T-cell (primary cell): ENCODE results near the gene KCNMB1. TPM values are rescaled to one million over a fixed set of nuclear protein-coding genes. Genes with fewer than 3 reads are reported as not detected.
A peak's percentile ranks its signal among the peaks of the same experiment; 100 is the strongest.

Source experiments
- ATAC-seq, 4 experiments: fragments of 200-7000 bp in 3 of 4; fragments of 150-1000 bp in 1 of 4; cut with Tn5 transposase; replicated peaks in 1 of 4; 1 replicate in 3 of 4; 2 replicates in 1 of 4; pipeline ENCODE4 v1.10.0; 2021; ENCODE audit warnings: moderate library complexity in 3 of 4, mild to moderate bottlenecking in 2 of 4, moderate number of reproducible peaks in 1 of 4
- CTCF ChIA-PET, 2 donors: fragments of 300-600 bp; sonication (Branson Sonifier 250); formaldehyde crosslinking; loops; one replicate each; lab custom pipeline; 2022; ENCODE audit warnings: antibody characterized with exemption in 2 of 2; lab: Charles Lee
- POLR2A ChIA-PET, 2 donors: fragments of 300-600 bp; sonication (Branson Sonifier 250); formaldehyde crosslinking; loops; one replicate each; lab custom pipeline; 2022; ENCODE audit warnings: antibody characterized with exemption in 2 of 2; lab: Charles Lee
- DNase-seq, 35 experiments: peaks; one replicate each; pipeline versions ENCODE4 v3.0.0 to v3.0.0-alpha.2; 2013 to 2023
- H3K27ac ChIP-seq: one replicate; pipeline ENCODE4 v1.5.1; 2013; ENCODE audit warnings: low read length
- H3K27me3 ChIP-seq, 2 experiments: replicated peaks in 1 of 2; 1 replicate in 1 of 2; 2 replicates in 1 of 2; pipeline versions ENCODE4 v1.6.1 to v1.7.0; 2013; ENCODE audit warnings: low read length in 1 of 2, mixed read lengths in 1 of 2; ENCODE audit not compliant: control insufficient read depth in 2 of 2, insufficient read depth in 2 of 2; ENCODE audit errors: extremely low read depth in 1 of 2
- H3K36me3 ChIP-seq, 2 donors: 1 replicate in 1 of 2; 2 replicates in 1 of 2; pipeline versions ENCODE4 v1.6.1 to v1.7.0; 2013; ENCODE audit warnings: low read length in 1 of 2; ENCODE audit not compliant: control insufficient read depth in 2 of 2, insufficient read depth in 1 of 2; ENCODE audit errors: extremely low read depth in 1 of 2
- H3K4me1 ChIP-seq, 2 experiments: 1 replicate in 1 of 2; 2 replicates in 1 of 2; pipeline versions ENCODE4 v1.6.1 to v1.7.0; 2013; ENCODE audit warnings: low read length in 2 of 2, mixed read lengths in 1 of 2; ENCODE audit not compliant: insufficient read depth in 2 of 2, control insufficient read depth in 1 of 2; ENCODE audit errors: extremely low read depth in 1 of 2
- H3K4me3 ChIP-seq, 2 donors: 1 replicate in 1 of 2; 2 replicates in 1 of 2; pipeline versions ENCODE4 v1.5.1 to v1.7.0; 2013; ENCODE audit warnings: mild to moderate bottlenecking in 2 of 2, low read length in 1 of 2, moderate library complexity in 1 of 2; ENCODE audit not compliant: control insufficient read depth in 1 of 2; ENCODE audit errors: extremely low read depth in 1 of 2
- H3K9me3 ChIP-seq: 2 replicates; pipeline ENCODE4 v1.7.0; 2013
- H3K27ac Mint-ChIP-seq, 2 donors: one replicate each; pipeline ENCODE4 v1.8.0; 2020 to 2021; ENCODE audit warnings: mild to moderate bottlenecking in 2 of 2, mixed read lengths in 2 of 2
- H3K27me3 Mint-ChIP-seq, 2 donors: one replicate each; pipeline ENCODE4 v1.8.0; 2021 to 2022; ENCODE audit warnings: mixed read lengths in 2 of 2
- H3K36me3 Mint-ChIP-seq: one replicate; pipeline ENCODE4 v1.8.0; 2021; ENCODE audit warnings: mixed read lengths
- H3K4me1 Mint-ChIP-seq, 3 donors: one replicate each; pipeline ENCODE4 v1.8.0; 2020 to 2022; ENCODE audit warnings: mixed read lengths in 3 of 3, mild to moderate bottlenecking in 1 of 3
- H3K4me3 Mint-ChIP-seq, 3 donors: one replicate each; pipeline ENCODE4 v1.8.0; 2020 to 2022; ENCODE audit warnings: mild to moderate bottlenecking in 3 of 3, mixed read lengths in 3 of 3, moderate library complexity in 3 of 3
- H3K9me3 Mint-ChIP-seq, 3 donors: one replicate each; pipeline ENCODE4 v1.8.0; 2020 to 2022; ENCODE audit warnings: mixed read lengths in 3 of 3
- WGBS: methylation state at CpG from one replicate; pipeline ENCODE4 v1.1.5; 2013; ENCODE audit warnings: missing lambda C conversion rate; ENCODE audit not compliant: insufficient coverage; 5-methylcytosine and 5-hydroxymethylcytosine counted together
- total RNA-seq, 35 experiments: library from RNA in 6 of 35; stranded (reverse) in 6 of 35; fragments of 120-200 nt in 1 of 35; gene quantifications; one replicate each; pipeline versions ENCODE4 v1.2.1 to v1.2.4 and lab custom pipeline; 2013 to 2026

The KCNMB1 gene
- total RNA-seq, 5 donors from 2014 or later (not counting 1 experiment from before 2014, with no cell fraction given) = not detected

- Mint-ChIP-seq H3K27me3 (no peaks in the 10 kb centered on the region), H3K9me3 (no peaks in the 10 kb centered on the region), H3K27ac (no peak overlapping the region), H3K4me3 (no peak overlapping the region), H3K4me1 (peaks cover 0 to 2% (median 0%) of the 10 kb centered on the region in 3 donors), H3K36me3 (no peaks in the 10 kb centered on the region)
- Histone ChIP-seq H3K4me1 (no peaks in the 10 kb centered on the region), H3K4me3 (no peak overlapping the region), H3K27me3 (no peaks in the 10 kb centered on the region), H3K9me3 (no peaks in the 10 kb centered on the region), H3K27ac (no peak overlapping the region), H3K36me3 (no peaks in the 10 kb centered on the region)
- ATAC-seq (no peak), DNase-seq (no peak)
- POLR2A ChIA-PET = no interaction called here
- 94% methylated on average over 2 of the region's 5 CpGs for WGBS
- CTCF ChIA-PET = interaction anchor here in 1 of 2 donors (0.6 kb wide), 1 partner anchor 96 kb away, joined by 4 read pairs; no protein-coding TSS in a partner anchor
Measured at GRCh38 chr5:170361616-170362015, 27.6 kb downstream of the KCNMB1 start.

- Mint-ChIP-seq H3K9me3 (no peaks in the 10 kb centered on the region), H3K36me3 (no peaks in the 10 kb centered on the region), H3K4me3 (no peak overlapping the region), H3K27ac (no peak overlapping the region), H3K4me1 (peaks cover 0 to 2% (median 0%) of the 10 kb centered on the region in 3 donors), H3K27me3 (no peaks in the 10 kb centered on the region)
- no peak for DNase-seq
- no CpG with 5 or more reads among the region's 5 CpGs for WGBS
- ChIA-PET CTCF (no interaction called here), POLR2A (no interaction called here)
- Histone ChIP-seq H3K9me3 (no peaks in the 10 kb centered on the region), H3K27ac (no peak overlapping the region), H3K27me3 (no peaks in the 10 kb centered on the region), H3K4me1 (no peaks in the 10 kb centered on the region), H3K4me3 (no peak overlapping the region), H3K36me3 (no peaks in the 10 kb centered on the region)
- no peak for ATAC-seq
Measured at GRCh38 chr5:170361116-170361515, 28.1 kb downstream of the KCNMB1 start.

GRCh38 chr5:170360709-170361108 lies 28.5 kb downstream of the KCNMB1 start:
- CTCF ChIA-PET = no interaction called here
- H3K27ac ChIP-seq = no peak overlapping the region

GRCh38 chr5:170357955-170358444 lies 31.2 kb downstream of the KCNMB1 start:
- H3K4me3 Mint-ChIP-seq = no peak overlapping the region
- no peak overlapping the region for H3K27ac Mint-ChIP-seq
- WGBS = 48% methylated on average over 3 of the region's 8 CpGs
- Histone ChIP-seq H3K27ac (no peak overlapping the region), H3K9me3 (no peaks in the 10 kb centered on the region), H3K36me3 (no peaks in the 10 kb centered on the region), H3K4me1 (peaks cover 0 to 5% of the 10 kb centered on the region in 2 experiments), H3K4me3 (no peak overlapping the region), H3K27me3 (peaks cover 0 to 28% of the 10 kb centered on the region in 2 experiments)
- H3K9me3 Mint-ChIP-seq = no peaks in the 10 kb centered on the region
- H3K27me3 Mint-ChIP-seq = peaks cover 8 to 21% of the 10 kb centered on the region in 2 donors
- ATAC-seq (no peak), DNase-seq (peak in 7 of 35 experiments; percentile 5 to 43 (median 8))
- H3K4me1 Mint-ChIP-seq = peaks cover 2 to 3% (median 3%) of the 10 kb centered on the region in 3 donors
- ChIA-PET CTCF (no interaction called here), POLR2A (no interaction called here)
- no peaks in the 10 kb centered on the region for H3K36me3 Mint-ChIP-seq

More at GRCh38 chr5:170360709-170361108, 28.5 kb downstream of the KCNMB1 start:
- no peak for ATAC-seq
- Histone ChIP-seq H3K36me3 (no peaks in the 10 kb centered on the region), H3K27me3 (peaks cover 0 to 2% of the 10 kb centered on the region in 2 experiments), H3K4me1 (no peaks in the 10 kb centered on the region), H3K4me3 (no peak overlapping the region), H3K9me3 (no peaks in the 10 kb centered on the region)
- 58% methylated on average over 7 of the region's 8 CpGs for WGBS
- H3K9me3 Mint-ChIP-seq = no peaks in the 10 kb centered on the region
- H3K4me3 Mint-ChIP-seq = no peak overlapping the region
- H3K27ac Mint-ChIP-seq = no peak overlapping the region
- peaks cover 0 to 2% of the 10 kb centered on the region in 2 donors for H3K27me3 Mint-ChIP-seq
- no peaks in the 10 kb centered on the region for H3K36me3 Mint-ChIP-seq
- DNase-seq = no peak
- POLR2A ChIA-PET = no interaction called here
- H3K4me1 Mint-ChIP-seq = peaks cover 0 to 2% (median 0%) of the 10 kb centered on the region in 3 donors

GRCh38 chr5:170355601-170356098 lies 33.5 kb downstream of the KCNMB1 start:
- Histone ChIP-seq H3K27me3 (peaks cover 0 to 33% of the 10 kb centered on the region in 2 experiments), H3K27ac (no peak overlapping the region), H3K36me3 (no peaks in the 10 kb centered on the region), H3K4me3 (no peak overlapping the region), H3K9me3 (no peaks in the 10 kb centered on the region), H3K4me1 (peaks cover 0 to 5% of the 10 kb centered on the region in 2 experiments)
- CTCF ChIA-PET = no interaction called here
- Mint-ChIP-seq H3K9me3 (no peaks in the 10 kb centered on the region), H3K4me3 (no peak overlapping the region), H3K36me3 (no peaks in the 10 kb centered on the region), H3K27me3 (peaks cover 8 to 26% of the 10 kb centered on the region in 2 donors), H3K27ac (no peak overlapping the region), H3K4me1 (peaks cover 0 to 5% (median 4%) of the 10 kb centered on the region in 3 donors)
- POLR2A ChIA-PET = no interaction called here
- DNase-seq = no peak
- no peak for ATAC-seq
- 82% methylated on average over 6 of the region's 8 CpGs for WGBS

GRCh38 chr5:170353961-170354360 lies 35.2 kb downstream of the KCNMB1 start:
- Histone ChIP-seq H3K27ac (no peak overlapping the region), H3K4me3 (no peak overlapping the region), H3K27me3 (peaks cover 0 to 35% of the 10 kb centered on the region in 2 experiments), H3K36me3 (no peaks in the 10 kb centered on the region), H3K4me1 (peaks cover 0 to 5% of the 10 kb centered on the region in 2 experiments), H3K9me3 (no peaks in the 10 kb centered on the region)
- ATAC-seq (no peak), DNase-seq (no peak)
- WGBS = 83% methylated on average over 8 of the region's 9 CpGs
- Mint-ChIP-seq H3K27me3 (peaks cover 13 to 28% of the 10 kb centered on the region in 2 donors), H3K4me1 (peaks cover 0 to 5% (median 4%) of the 10 kb centered on the region in 3 donors), H3K4me3 (no peak overlapping the region), H3K36me3 (no peaks in the 10 kb centered on the region), H3K27ac (no peak overlapping the region), H3K9me3 (no peaks in the 10 kb centered on the region)
- ChIA-PET POLR2A (no interaction called here), CTCF (no interaction called here)
